GM18519 (cell line): Measurements from ENCODE around the gene CBLC.

ENCODE experiments used
- ATAC-seq: cut with Tn5 transposase; IDR thresholded peaks from one replicate; pipeline ENCODE4 v1.9.1; 2021; ENCODE audit warnings: mild to moderate bottlenecking, moderate library complexity; ENCODE audit not compliant: unreplicated experiment, low FRiP score

The CBLC gene

GRCh38 chr19:44777715-44778347 is at the start of gene CBLC:
Gene CBLC, plus strand, starts transcription at chr19:44777890. Its CDS starts 42 bp downstream, at chr19:44777932.
- ATAC-seq: no peak

- ATAC-seq: no peak
These were observed 49.5 kb upstream of the CBLC start for GRCh38 chr19:44728178-44728577.

- no peak for ATAC-seq
These were observed 48.1 kb upstream of the CBLC start for GRCh38 chr19:44729516-44730033.

- ATAC-seq: no peak
These were observed 46.6 kb upstream of the CBLC start for GRCh38 chr19:44731081-44731480.

- no peak for ATAC-seq
These were observed 46.1 kb upstream of the CBLC start for GRCh38 chr19:44731622-44732021.

GRCh38 chr19:44732235-44733014 is 45.3 kb upstream of the CBLC start:
- no peak for ATAC-seq

GRCh38 chr19:44734357-44734756 is 43.3 kb upstream of the CBLC start:
- ATAC-seq: no peak

- ATAC-seq: no peak
These were observed 42.7 kb upstream of the CBLC start for GRCh38 chr19:44735011-44735410.

GRCh38 chr19:44737238-44738071 is 40.2 kb upstream of the CBLC start:
- no peak for ATAC-seq

GRCh38 chr19:44738136-44738535 is 39.6 kb upstream of the CBLC start:
- ATAC-seq: no peak

- no peak for ATAC-seq
These were observed 38.8 kb upstream of the CBLC start for GRCh38 chr19:44738603-44739558.

- no peak for ATAC-seq
These were observed 37.3 kb upstream of the CBLC start for GRCh38 chr19:44740351-44740824.

- ATAC-seq: no peak
These were observed 36.4 kb upstream of the CBLC start for GRCh38 chr19:44741258-44741731.

GRCh38 chr19:44741841-44742329 is 35.8 kb upstream of the CBLC start:
- no peak for ATAC-seq

- ATAC-seq: no peak
These were observed 35.2 kb upstream of the CBLC start for GRCh38 chr19:44742330-44743061.

- ATAC-seq: no peak
These were observed 32.8 kb upstream of the CBLC start for GRCh38 chr19:44744871-44745332.

GRCh38 chr19:44745341-44745831 is 32.3 kb upstream of the CBLC start:
- ATAC-seq: no peak

GRCh38 chr19:44745887-44746600 is 31.6 kb upstream of the CBLC start:
- no peak for ATAC-seq
